ENCODE measurements around the gene RUNDC3A.
"Not testable (repeated sequence)": the region's sequence is repeated elsewhere in the genome, so short reads cannot be mapped to it uniquely, and the experiment has no call there.

The RUNDC3A gene

DNA sequence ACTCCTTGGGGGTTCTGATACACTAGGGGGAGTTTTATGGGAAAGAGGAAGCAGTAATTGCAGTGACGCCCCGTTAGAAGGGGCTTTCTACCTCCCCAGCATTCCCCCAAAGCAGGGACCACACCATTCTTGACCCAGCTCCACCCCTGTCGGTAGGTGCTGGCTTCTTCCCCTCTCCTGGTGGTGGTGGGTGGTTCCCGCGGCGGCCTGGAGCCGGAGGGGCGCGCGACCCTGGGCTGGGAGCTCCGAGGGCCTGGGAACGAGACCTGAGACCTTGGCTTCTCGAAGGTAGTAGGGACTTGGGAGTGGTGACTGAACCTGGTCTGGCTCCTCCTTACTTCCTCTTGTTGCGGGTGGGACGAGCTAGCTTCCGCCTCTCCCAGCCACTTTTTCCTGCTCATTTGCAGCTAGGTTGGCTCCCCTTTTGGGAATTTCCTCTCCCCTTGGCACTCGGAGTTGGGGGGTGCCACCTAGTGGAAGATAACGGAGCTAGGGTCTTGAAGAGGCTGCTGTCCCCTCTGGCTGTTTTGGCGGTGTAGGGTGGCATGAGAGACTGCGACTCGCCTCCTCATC is 37.1 kb downstream of the RUNDC3A start:
- WGBS, 2 experiments (ENCODE audit: insufficient coverage in 2 of 2) = 0% methylated on average over 5 to 8 of the region's 21 CpGs
- peaks cover 7% of the 10 kb centered on the region for H3K4me1 ChIP-seq (ENCODE audit: control insufficient read depth, insufficient read depth, low read length, poor library complexity, severe bottlenecking)
- peak overlapping the region; percentile 91 for H3K4me3 ChIP-seq (ENCODE audit: extremely low read depth, insufficient read depth, low read length, poor library complexity, severe bottlenecking)
- H3K9me3 ChIP-seq (ENCODE audit: control insufficient read depth, low read length) = no peaks in the 10 kb centered on the region
- peak overlapping the region; percentile 66 for H3K27ac ChIP-seq (ENCODE audit: low read depth, low read length, severe bottlenecking)
- H3K36me3 ChIP-seq (ENCODE audit: control insufficient read depth, insufficient read depth, low read length) = peaks cover 9% of the 10 kb centered on the region

DNA sequence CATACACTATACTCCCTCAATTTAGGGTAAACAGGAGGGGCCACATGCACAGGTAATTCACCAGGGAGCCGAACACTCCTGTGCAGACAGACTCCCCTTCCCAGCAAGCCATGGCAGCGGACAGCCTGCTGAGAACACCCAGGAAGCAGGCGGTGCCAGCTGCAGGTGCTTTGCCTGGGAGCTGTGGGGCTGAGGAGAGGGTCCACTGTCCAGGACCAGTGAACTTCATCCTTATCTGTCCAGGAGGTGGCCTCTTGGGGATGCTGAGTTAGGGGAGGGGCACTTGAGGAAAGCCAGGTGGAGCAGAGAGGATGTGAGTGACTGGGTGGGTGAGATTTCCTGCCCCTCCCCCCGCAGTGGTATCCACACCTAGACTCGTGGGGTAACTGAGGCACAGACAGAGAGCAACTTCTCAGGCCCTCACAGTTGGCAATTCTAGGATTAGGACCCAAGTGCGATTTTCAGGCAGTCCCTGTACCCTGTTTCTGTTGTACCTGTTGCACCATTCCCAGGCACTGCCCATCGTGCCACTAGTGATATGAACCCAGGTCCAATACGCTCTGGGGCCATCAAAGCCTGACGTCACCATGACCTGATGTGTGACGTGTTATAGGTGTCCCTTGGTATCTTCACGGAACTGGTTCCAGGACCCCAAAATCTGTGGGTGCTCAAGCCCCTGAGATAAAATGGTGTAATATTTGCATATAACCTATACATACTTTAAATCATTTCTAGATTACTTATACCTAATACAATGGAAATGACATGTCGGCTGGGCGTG is 37.9 kb downstream of the RUNDC3A start:
- H3K4me1 ChIP-seq (ENCODE audit: control insufficient read depth, insufficient read depth, low read length, poor library complexity, severe bottlenecking) = peaks cover 7% of the 10 kb centered on the region
- H3K4me3 ChIP-seq (ENCODE audit: extremely low read depth, insufficient read depth, low read length, poor library complexity, severe bottlenecking) = peak overlapping the region; percentile 91
- no peaks in the 10 kb centered on the region for H3K9me3 ChIP-seq (ENCODE audit: control insufficient read depth, low read length)
- peaks cover 14% of the 10 kb centered on the region for H3K36me3 ChIP-seq (ENCODE audit: control insufficient read depth, insufficient read depth, low read length)
- H3K27ac ChIP-seq (ENCODE audit: low read depth, low read length, severe bottlenecking) = no peak overlapping the region
- WGBS, 2 experiments (ENCODE audit: insufficient coverage in 2 of 2) = 80 to 87% methylated on average over 10 to 12 of the region's 13 CpGs

DNA sequence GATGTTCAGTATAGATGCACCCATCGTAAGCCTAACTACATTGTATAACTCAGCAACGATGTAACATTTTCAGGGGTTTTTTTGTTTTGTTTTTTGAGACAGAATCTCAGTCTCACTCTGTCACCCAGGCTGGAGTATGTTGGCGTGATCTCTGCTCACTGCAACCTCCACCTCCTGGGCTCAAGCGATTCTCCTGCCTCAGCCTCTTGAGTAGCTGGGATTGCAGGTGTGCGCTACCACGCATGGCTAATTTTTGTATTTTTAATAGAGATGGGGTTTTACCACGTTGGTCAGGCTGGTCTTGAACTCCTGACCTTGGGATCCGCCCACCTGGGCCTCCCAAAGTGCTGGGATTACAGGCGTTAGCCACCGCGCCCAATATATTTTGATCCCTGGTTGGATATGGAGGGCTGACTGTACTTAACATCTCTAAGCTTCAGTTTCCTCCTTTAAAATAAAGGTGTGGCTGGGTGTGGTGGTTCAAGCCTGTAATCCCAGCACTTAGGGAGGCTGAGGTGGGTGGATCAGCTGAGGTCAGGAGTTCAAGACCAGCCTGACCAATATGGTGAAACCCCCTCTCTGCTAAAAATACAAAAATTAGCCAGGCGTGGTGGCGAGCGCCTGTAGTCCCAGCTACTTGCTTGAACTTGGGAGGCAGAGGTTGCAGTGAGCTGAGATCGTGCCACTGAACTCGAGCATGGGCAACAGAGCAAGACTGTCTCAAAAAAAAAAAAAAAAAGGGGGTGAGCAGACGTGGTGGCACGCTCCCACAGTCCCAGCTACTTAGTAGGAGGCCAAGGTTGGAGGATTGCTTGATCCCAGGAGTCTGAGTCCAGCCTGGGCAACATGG is 39.0 kb downstream of the RUNDC3A start:
- H3K4me3 ChIP-seq (ENCODE audit: extremely low read depth, insufficient read depth, low read length, poor library complexity, severe bottlenecking); H3K9me3 ChIP-seq (ENCODE audit: control insufficient read depth, low read length); H3K27ac ChIP-seq (ENCODE audit: low read depth, low read length, severe bottlenecking); H3K4me1 ChIP-seq (ENCODE audit: control insufficient read depth, insufficient read depth, low read length, poor library complexity, severe bottlenecking): not testable (repeated sequence)
- H3K36me3 ChIP-seq (ENCODE audit: control insufficient read depth, insufficient read depth, low read length) = peaks cover 26% of the 10 kb centered on the region
- WGBS, 2 experiments (ENCODE audit: insufficient coverage in 2 of 2) = 94 to 96% methylated on average over 9 to 11 of the region's 18 CpGs

DNA sequence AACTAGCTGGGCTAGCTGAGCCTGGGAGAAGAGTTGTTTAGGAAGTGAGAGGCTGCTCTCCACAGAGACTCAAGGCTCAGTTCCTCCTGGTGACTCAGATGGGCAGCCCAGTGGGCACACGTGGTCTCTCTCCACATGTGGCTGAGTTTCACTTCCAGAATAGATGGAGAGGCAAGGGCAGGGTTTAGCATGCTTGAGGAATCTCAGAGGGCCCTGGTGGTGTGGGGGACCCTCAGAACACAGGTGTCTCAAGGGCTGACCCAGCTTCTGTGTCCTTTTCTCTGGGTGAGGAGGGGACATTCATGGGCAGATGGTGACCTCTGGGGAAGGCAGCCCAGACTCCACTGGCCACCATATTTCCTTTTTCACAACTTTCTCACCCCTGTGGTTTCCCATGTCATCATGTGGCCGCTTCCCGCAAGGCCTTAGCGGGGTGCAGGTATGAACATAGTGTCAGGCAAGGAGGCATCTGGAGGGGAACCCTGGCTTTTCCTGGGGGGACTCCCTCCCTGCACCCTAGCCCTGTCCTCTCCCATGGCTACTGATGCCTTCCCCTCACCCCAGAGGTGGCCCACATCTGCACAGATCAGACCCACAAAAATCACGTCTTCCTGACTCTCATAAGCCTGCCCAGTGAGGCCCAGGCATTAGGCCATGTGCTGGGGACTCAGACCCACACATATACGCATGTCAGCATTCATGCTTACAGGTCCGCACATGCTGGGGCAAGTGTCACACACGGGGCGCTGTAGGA is 40.0 kb downstream of the RUNDC3A start:
- H3K36me3 ChIP-seq (ENCODE audit: control insufficient read depth, insufficient read depth, low read length) = peaks cover 34% of the 10 kb centered on the region
- 89 to 94% methylated on average over 6 to 8 of the region's 9 CpGs for WGBS, 2 experiments (ENCODE audit: insufficient coverage in 2 of 2)

DNA sequence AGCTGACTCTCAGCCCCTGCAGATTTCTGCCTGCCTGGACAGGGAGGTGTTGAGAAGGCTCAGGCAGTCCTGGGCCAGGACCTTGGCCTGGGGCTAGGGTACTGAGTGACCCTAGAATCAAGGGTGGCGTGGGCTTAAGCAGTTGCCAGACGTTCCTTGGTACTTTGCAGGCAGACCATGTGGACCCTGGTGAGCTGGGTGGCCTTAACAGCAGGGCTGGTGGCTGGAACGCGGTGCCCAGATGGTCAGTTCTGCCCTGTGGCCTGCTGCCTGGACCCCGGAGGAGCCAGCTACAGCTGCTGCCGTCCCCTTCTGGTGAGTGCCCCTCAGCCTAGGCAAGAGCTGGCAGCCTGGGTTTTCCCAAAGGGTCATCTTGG is 40.6 kb downstream of the RUNDC3A start:
- Histone ChIP-seq H3K9me3 (ENCODE audit: control insufficient read depth, low read length) (no peaks in the 10 kb centered on the region), H3K36me3 (ENCODE audit: control insufficient read depth, insufficient read depth, low read length) (peaks cover 34% of the 10 kb centered on the region), H3K27ac (ENCODE audit: low read depth, low read length, severe bottlenecking) (no peak overlapping the region), H3K4me1 (ENCODE audit: control insufficient read depth, insufficient read depth, low read length, poor library complexity, severe bottlenecking) (peaks cover 7% of the 10 kb centered on the region), H3K4me3 (ENCODE audit: extremely low read depth, insufficient read depth, low read length, poor library complexity, severe bottlenecking) (no peak overlapping the region)
- WGBS, 2 experiments (ENCODE audit: insufficient coverage in 2 of 2) = 92% methylated on average over 5 to 6 of the region's 6 CpGs

More for the DNA sequence above, 40.0 kb downstream of the RUNDC3A start:
- no peaks in the 10 kb centered on the region for H3K9me3 ChIP-seq (ENCODE audit: control insufficient read depth, low read length)
- H3K27ac ChIP-seq (ENCODE audit: low read depth, low read length, severe bottlenecking) = no peak overlapping the region
- H3K4me3 ChIP-seq (ENCODE audit: extremely low read depth, insufficient read depth, low read length, poor library complexity, severe bottlenecking) = no peak overlapping the region
- H3K4me1 ChIP-seq (ENCODE audit: control insufficient read depth, insufficient read depth, low read length, poor library complexity, severe bottlenecking) = peaks cover 7% of the 10 kb centered on the region

DNA sequence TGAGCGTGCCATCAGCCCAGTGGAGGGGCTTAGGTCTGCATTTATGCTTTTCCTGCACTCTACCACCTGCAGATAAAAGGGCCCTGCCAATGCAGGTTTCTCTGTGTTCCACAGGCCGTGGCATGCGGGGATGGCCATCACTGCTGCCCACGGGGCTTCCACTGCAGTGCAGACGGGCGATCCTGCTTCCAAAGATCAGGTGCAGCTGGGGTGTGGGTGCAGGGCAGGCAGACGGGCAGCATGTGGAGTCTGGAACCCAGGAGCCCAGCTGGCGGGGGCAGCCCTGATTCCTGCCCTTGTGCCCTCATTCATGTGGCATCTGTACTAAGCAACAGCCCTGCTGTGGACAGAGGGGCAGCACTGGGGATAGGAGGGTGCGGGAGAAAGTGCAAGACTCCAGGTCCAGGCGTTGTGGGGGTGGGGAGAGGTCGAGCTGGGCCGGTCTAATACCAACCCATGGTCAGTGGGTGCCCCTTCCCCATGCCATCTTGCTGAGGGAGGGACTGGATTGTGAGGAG is 41.2 kb downstream of the RUNDC3A start:
- H3K9me3 ChIP-seq (ENCODE audit: control insufficient read depth, low read length) = no peaks in the 10 kb centered on the region
- peaks cover 7% of the 10 kb centered on the region for H3K4me1 ChIP-seq (ENCODE audit: control insufficient read depth, insufficient read depth, low read length, poor library complexity, severe bottlenecking)
- no peak overlapping the region for H3K27ac ChIP-seq (ENCODE audit: low read depth, low read length, severe bottlenecking)
- 94 to 96% methylated on average over 10 to 12 of the region's 12 CpGs for WGBS, 2 experiments (ENCODE audit: insufficient coverage in 2 of 2)
- H3K36me3 ChIP-seq (ENCODE audit: control insufficient read depth, insufficient read depth, low read length) = peaks cover 34% of the 10 kb centered on the region
- no peak overlapping the region for H3K4me3 ChIP-seq (ENCODE audit: extremely low read depth, insufficient read depth, low read length, poor library complexity, severe bottlenecking)

DNA sequence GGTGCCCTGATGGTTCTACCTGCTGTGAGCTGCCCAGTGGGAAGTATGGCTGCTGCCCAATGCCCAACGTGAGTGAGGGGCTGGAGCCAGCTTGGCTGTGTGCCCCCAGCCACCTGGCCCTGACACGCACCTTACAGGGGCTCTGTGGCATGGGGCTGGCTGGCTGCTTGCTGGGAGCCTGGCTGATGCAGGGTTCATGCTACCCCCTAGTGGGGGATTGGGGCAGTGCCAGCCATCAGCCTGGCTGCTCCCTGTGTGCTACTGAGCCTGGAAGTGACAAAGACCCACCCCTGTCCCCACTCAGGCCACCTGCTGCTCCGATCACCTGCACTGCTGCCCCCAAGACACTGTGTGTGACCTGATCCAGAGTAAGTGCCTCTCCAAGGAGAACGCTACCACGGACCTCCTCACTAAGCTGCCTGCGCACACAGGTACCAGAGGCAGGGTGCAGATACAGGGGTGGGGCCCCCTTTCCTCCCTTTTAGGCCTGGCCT is 42.4 kb downstream of the RUNDC3A start:
- Histone ChIP-seq H3K27ac (ENCODE audit: low read depth, low read length, severe bottlenecking) (no peak overlapping the region), H3K36me3 (ENCODE audit: control insufficient read depth, insufficient read depth, low read length) (peaks cover 41% of the 10 kb centered on the region), H3K4me1 (ENCODE audit: control insufficient read depth, insufficient read depth, low read length, poor library complexity, severe bottlenecking) (peaks cover 7% of the 10 kb centered on the region), H3K9me3 (ENCODE audit: control insufficient read depth, low read length) (no peaks in the 10 kb centered on the region), H3K4me3 (ENCODE audit: extremely low read depth, insufficient read depth, low read length, poor library complexity, severe bottlenecking) (no peak overlapping the region)
- WGBS, 2 experiments (ENCODE audit: insufficient coverage in 2 of 2) = 65 to 70% methylated on average over 5 to 6 of the region's 6 CpGs

DNA sequence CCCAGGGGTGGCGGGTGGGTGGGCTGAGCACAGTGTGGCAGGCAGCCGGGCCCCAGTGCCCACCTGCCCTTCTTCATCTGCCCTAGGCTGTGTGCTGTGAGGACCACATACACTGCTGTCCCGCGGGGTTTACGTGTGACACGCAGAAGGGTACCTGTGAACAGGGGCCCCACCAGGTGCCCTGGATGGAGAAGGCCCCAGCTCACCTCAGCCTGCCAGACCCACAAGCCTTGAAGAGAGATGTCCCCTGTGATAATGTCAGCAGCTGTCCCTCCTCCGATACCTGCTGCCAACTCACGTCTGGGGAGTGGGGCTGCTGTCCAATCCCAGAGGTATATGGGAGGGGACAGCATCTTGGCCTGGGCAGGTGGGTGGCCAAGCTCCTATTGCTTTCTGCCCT is 43.1 kb downstream of the RUNDC3A start:
- WGBS, 2 experiments (ENCODE audit: insufficient coverage in 2 of 2) = 88 to 91% methylated on average over 6 to 8 of the region's 8 CpGs
- Histone ChIP-seq H3K36me3 (ENCODE audit: control insufficient read depth, insufficient read depth, low read length) (peaks cover 46% of the 10 kb centered on the region), H3K4me3 (ENCODE audit: extremely low read depth, insufficient read depth, low read length, poor library complexity, severe bottlenecking) (no peak overlapping the region), H3K4me1 (ENCODE audit: control insufficient read depth, insufficient read depth, low read length, poor library complexity, severe bottlenecking) (no peaks in the 10 kb centered on the region), H3K27ac (ENCODE audit: low read depth, low read length, severe bottlenecking) (no peak overlapping the region), H3K9me3 (ENCODE audit: control insufficient read depth, low read length) (no peaks in the 10 kb centered on the region)

DNA sequence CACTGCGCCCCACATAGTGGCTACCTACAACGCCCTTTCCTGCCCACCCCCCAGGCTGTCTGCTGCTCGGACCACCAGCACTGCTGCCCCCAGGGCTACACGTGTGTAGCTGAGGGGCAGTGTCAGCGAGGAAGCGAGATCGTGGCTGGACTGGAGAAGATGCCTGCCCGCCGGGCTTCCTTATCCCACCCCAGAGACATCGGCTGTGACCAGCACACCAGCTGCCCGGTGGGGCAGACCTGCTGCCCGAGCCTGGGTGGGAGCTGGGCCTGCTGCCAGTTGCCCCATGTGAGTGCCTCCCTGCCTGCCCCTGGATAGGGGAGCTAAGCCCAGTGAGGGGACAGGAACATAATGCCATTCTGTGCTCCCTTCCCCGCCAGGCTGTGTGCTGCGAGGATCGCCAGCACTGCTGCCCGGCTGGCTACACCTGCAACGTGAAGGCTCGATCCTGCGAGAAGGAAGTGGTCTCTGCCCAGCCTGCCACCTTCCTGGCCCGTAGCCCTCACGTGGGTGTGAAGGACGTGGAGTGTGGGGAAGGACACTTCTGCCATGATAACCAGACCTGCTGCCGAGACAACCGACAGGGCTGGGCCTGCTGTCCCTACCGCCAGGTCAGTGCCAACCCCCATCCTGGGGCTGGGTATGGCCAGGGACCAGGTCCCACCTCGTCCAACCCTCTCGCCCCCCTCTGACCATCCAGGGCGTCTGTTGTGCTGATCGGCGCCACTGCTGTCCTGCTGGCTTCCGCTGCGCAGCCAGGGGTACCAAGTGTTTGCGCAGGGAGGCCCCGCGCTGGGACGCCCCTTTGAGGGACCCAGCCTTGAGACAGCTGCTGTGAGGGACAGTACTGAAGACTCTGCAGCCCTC is 43.8 kb downstream of the RUNDC3A start:
- Histone ChIP-seq H3K36me3 (ENCODE audit: control insufficient read depth, insufficient read depth, low read length) (peaks cover 46% of the 10 kb centered on the region), H3K4me3 (ENCODE audit: extremely low read depth, insufficient read depth, low read length, poor library complexity, severe bottlenecking) (no peak overlapping the region), H3K9me3 (ENCODE audit: control insufficient read depth, low read length) (no peaks in the 10 kb centered on the region), H3K4me1 (ENCODE audit: control insufficient read depth, insufficient read depth, low read length, poor library complexity, severe bottlenecking) (no peaks in the 10 kb centered on the region), H3K27ac (ENCODE audit: low read depth, low read length, severe bottlenecking) (no peak overlapping the region)
- WGBS, 2 experiments (ENCODE audit: insufficient coverage in 2 of 2) = 96 to 97% methylated on average over 33 to 36 of the region's 36 CpGs
